HEK293 (cell line): ENCODE results near the gene SLC38A6.

ENCODE experiments used
- BCL11B ChIP-seq: fragments of 450-650 bp; formaldehyde crosslinking; IDR thresholded peaks from 2 replicates; pipeline ENCODE4 v1.5.1; 2016; ENCODE audit warnings: low read depth, missing biosample characterization, missing genetic modification characterization
- ZNF558 ChIP-seq: fragments of 450-650 bp; formaldehyde crosslinking; IDR thresholded peaks from 2 replicates; pipeline ENCODE4 v1.5.1; 2016; ENCODE audit warnings: missing biosample characterization, missing genetic modification characterization

DNA sequence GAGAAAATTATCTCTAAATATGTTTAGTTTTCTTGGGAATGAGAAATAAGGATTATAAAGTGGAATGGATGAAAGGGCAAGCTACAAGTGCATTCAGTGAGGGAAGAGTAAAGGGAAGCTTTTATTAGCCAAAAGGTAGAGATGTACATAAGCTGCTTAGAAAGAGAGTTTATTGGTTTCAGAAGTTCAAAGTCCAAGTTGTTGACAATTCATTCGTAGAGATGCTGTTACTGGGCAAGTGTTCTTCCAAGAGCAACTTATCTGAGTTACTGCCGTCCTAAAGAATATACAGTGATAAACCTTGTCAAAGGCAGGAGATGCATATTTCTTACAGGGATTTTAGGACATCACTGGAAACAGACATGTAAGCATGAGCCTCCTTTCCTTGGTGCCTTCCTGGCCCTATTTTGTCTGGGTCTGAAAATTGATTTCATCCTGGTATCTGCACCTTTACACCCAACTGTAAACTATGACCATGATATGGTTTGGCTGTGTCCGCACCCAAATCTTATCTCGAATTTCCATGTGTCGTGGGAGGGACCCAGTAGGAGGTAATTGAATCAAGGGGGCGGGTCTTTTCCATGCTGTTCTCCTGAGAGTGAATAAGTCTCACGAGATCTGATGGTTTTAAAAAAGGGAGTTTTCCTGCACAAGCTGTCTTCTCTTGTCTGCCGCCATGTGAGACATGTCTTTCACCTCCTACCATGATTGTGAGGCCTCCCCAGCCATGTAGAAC, 47.0 kb upstream of the SLC38A6 start:
- TF ChIP-seq ZNF558 (no peak), BCL11B (tag by site-specific recombination) (no peak)
